Gastroesophageal sphincter (tissue), 4 donors: Measurements from ENCODE around the gene NBAS. TPM values are rescaled to one million over a fixed set of nuclear protein-coding genes. Genes with fewer than 3 reads are reported as not detected.

Source experiments
- ATAC-seq: fragments of 150-250 bp; one replicate; pipeline ENCODE4 v1.9.1; 2016; ENCODE audit warnings: mild to moderate bottlenecking, moderate library complexity
- H3K27ac ChIP-seq, 4 donors: fragments of 200-600 bp; sonication (generic) in 3 of 4; 1 replicate in 3 of 4; 2 replicates in 1 of 4; pipeline ENCODE4 v1.5.1; 2016 to 2019
- H3K27me3 ChIP-seq: fragments of 200-600 bp; sonication (generic); one replicate; pipeline ENCODE4 v1.5.1; 2019
- H3K36me3 ChIP-seq, 2 donors: fragments of 200-600 bp; sonication (generic); one replicate each; pipeline ENCODE4 v1.5.1; 2019; ENCODE audit warnings: control low read depth in 1 of 2
- H3K4me1 ChIP-seq, 3 donors: fragments of 200-600 bp; sonication (generic); 1 replicate in 2 of 3; 2 replicates in 1 of 3; pipeline ENCODE4 v1.5.1; 2016 to 2019; ENCODE audit warnings: control low read depth in 2 of 3
- H3K4me3 ChIP-seq, 2 donors: fragments of 200-600 bp; sonication (generic); one replicate each; pipeline ENCODE4 v1.5.1; 2019; ENCODE audit warnings: mild to moderate bottlenecking in 1 of 2, moderate library complexity in 1 of 2
- H3K9me3 ChIP-seq, 3 donors: fragments of 200-600 bp; sonication (generic); one replicate each; pipeline ENCODE4 v1.5.1; 2017 to 2019; ENCODE audit warnings: control low read depth in 2 of 3
- CTCF ChIP-seq, 4 experiments: fragments of 200-600 bp in 2 of 4; fragments of 450-650 bp in 2 of 4; sonication (generic) in 1 of 4; IDR thresholded peaks; one replicate each; pipeline ENCODE4 v1.5.1; 2017 to 2019; ENCODE audit warnings: antibody characterized with exemption in 4 of 4, mild to moderate bottlenecking in 2 of 4, moderate library complexity in 2 of 4
- EP300 ChIP-seq: sonication (generic); formaldehyde crosslinking; IDR thresholded peaks from one replicate; pipeline ENCODE4 v1.6.1; 2017; ENCODE audit warnings: antibody characterized with exemption, mild to moderate bottlenecking
- POLR2A ChIP-seq, 2 donors: fragments of 450-650 bp; IDR thresholded peaks; one replicate each; pipeline ENCODE4 v1.6.1; 2017; ENCODE audit warnings: antibody characterized with exemption in 2 of 2, mild to moderate bottlenecking in 2 of 2, moderate library complexity in 1 of 2
- POLR2AphosphoS5 ChIP-seq: sonication (generic); formaldehyde crosslinking; IDR thresholded peaks from one replicate; pipeline ENCODE4 v1.6.1; 2017; ENCODE audit warnings: antibody characterized with exemption
- WGBS, 2 donors: methylation state at CpG; one replicate each; pipeline ENCODE4 v1.1.5; 2018; ENCODE audit warnings: low coverage in 1 of 2; 5-methylcytosine and 5-hydroxymethylcytosine counted together
- total RNA-seq, 4 donors: library from RNA; depleted of rRNA; stranded (reverse); fragments of >200 nt; gene quantifications; one replicate each; pipeline ENCODE4 v1.1.0, GENCODE V29; 2016

Gene NBAS
- total RNA-seq, 4 donors from 2014 or later = 34.9 to 50.9 (median 40.4) TPM

GRCh38 chr2:15602393-15602792 lies 41.3 kb upstream of the NBAS start:
- Histone ChIP-seq H3K36me3 (peaks cover 22 to 100% of the 10 kb centered on the region in 2 donors), H3K4me3 (no peak overlapping the region), H3K27me3 (no peaks in the 10 kb centered on the region), H3K27ac (no peak overlapping the region), H3K4me1 (no peaks in the 10 kb centered on the region), H3K9me3 (no peaks in the 10 kb centered on the region)
- TF ChIP-seq CTCF (IDR thresholded peaks at IDR 0.05) (no peak), POLR2A (IDR thresholded peaks at IDR 0.05) (no peak), EP300 (no peak), POLR2AphosphoS5 (no peak)
- 77 to 84% methylated on average over 8 of the region's 8 CpGs for WGBS, 2 donors
- no peak for ATAC-seq

- Histone ChIP-seq H3K27ac (no peak overlapping the region), H3K4me1 (no peaks in the 10 kb centered on the region), H3K36me3 (peaks cover 24 to 100% of the 10 kb centered on the region in 2 donors), H3K4me3 (no peak overlapping the region), H3K27me3 (no peaks in the 10 kb centered on the region), H3K9me3 (no peaks in the 10 kb centered on the region)
- TF ChIP-seq CTCF (IDR thresholded peaks at IDR 0.05) = no peak
- no peak for TF ChIP-seq POLR2A (IDR thresholded peaks at IDR 0.05)
- no peak for TF ChIP-seq POLR2AphosphoS5
- TF ChIP-seq EP300 = no peak
- ATAC-seq = no peak
- 86 to 100% methylated on average over 1 of the region's 1 CpG for WGBS, 2 donors
Measured at GRCh38 chr2:15601681-15602080, 40.5 kb upstream of the NBAS start.

GRCh38 chr2:15599994-15600393 lies 38.9 kb upstream of the NBAS start:
- Histone ChIP-seq H3K4me1 (peaks cover 0 to 2% (median 0%) of the 10 kb centered on the region in 3 donors), H3K27me3 (no peaks in the 10 kb centered on the region), H3K4me3 (no peak overlapping the region), H3K9me3 (no peaks in the 10 kb centered on the region), H3K27ac (no peak overlapping the region), H3K36me3 (peaks cover 15 to 99% of the 10 kb centered on the region in 2 donors)
- TF ChIP-seq POLR2A (IDR thresholded peaks at IDR 0.05) (no peak), EP300 (no peak), POLR2AphosphoS5 (no peak), CTCF (IDR thresholded peaks at IDR 0.05) (no peak)
- ATAC-seq = no peak
- WGBS, 2 donors = 88 to 100% methylated on average over 1 of the region's 1 CpG

- TF ChIP-seq EP300 = no peak
- TF ChIP-seq POLR2A (IDR thresholded peaks at IDR 0.05) = no peak
- TF ChIP-seq CTCF (IDR thresholded peaks at IDR 0.05) = no peak
- TF ChIP-seq POLR2AphosphoS5 = no peak
- H3K27me3 ChIP-seq = no peaks in the 10 kb centered on the region
- peaks cover 15 to 69% of the 10 kb centered on the region in 2 donors for H3K36me3 ChIP-seq
- H3K4me3 ChIP-seq = no peak overlapping the region
- H3K9me3 ChIP-seq = no peaks in the 10 kb centered on the region
- H3K4me1 ChIP-seq = peaks cover 0 to 28% (median 13%) of the 10 kb centered on the region in 3 donors
- ATAC-seq = no peak
- 73 to 77% methylated on average over 4 of the region's 4 CpGs for WGBS, 2 donors
- no peak overlapping the region for H3K27ac ChIP-seq
Measured at GRCh38 chr2:15596968-15597367, 35.8 kb upstream of the NBAS start.

GRCh38 chr2:15596350-15596749 lies 35.2 kb upstream of the NBAS start:
- TF ChIP-seq POLR2AphosphoS5 (no peak), CTCF (IDR thresholded peaks at IDR 0.05) (no peak), POLR2A (IDR thresholded peaks at IDR 0.05) (no peak), EP300 (no peak)
- peaks cover 15 to 62% of the 10 kb centered on the region in 2 donors for H3K36me3 ChIP-seq
- WGBS, 2 donors = 90% methylated on average over 2 of the region's 2 CpGs
- no peak overlapping the region for H3K4me3 ChIP-seq
- H3K9me3 ChIP-seq = no peaks in the 10 kb centered on the region
- H3K27me3 ChIP-seq = no peaks in the 10 kb centered on the region
- peaks cover 0 to 30% (median 13%) of the 10 kb centered on the region in 3 donors for H3K4me1 ChIP-seq
- no peak overlapping the region for H3K27ac ChIP-seq
- ATAC-seq = no peak
